GM12878 (cell line): Measurements from ENCODE around the gene NLE1.
"Not testable (repeated sequence)": the region's sequence is repeated elsewhere in the genome, so short reads cannot be mapped to it uniquely, and the experiment has no call there.

ENCODE experiments used
- CTCF ChIP-seq, 3 experiments: IDR thresholded peaks in 2 of 3; conservative IDR thresholded peaks in 1 of 3; 2 replicates each; pipeline ENCODE4 v1.5.1; 2011; ENCODE audit warnings: low read depth in 3 of 3, low read length in 3 of 3, mild to moderate bottlenecking in 3 of 3, control low read depth in 2 of 3, moderate library complexity in 2 of 3, inconsistent platforms in 1 of 3, mixed read lengths in 1 of 3; ENCODE audit not compliant: control insufficient read depth in 2 of 3, insufficient read depth in 1 of 3; ENCODE audit errors: extremely low read depth in 1 of 3
- FOS ChIP-seq: IDR thresholded peaks from 3 replicates; pipeline ENCODE4 v1.6.1; 2011; ENCODE audit warnings: borderline replicate concordance; ENCODE audit not compliant: insufficient read length; ENCODE audit errors: extremely low read depth
- JUND ChIP-seq: IDR thresholded peaks from 2 replicates; pipeline ENCODE4 v1.6.1; 2012; ENCODE audit warnings: low read depth, mild to moderate bottlenecking, low read length, improper control_type of control experiment, moderate library complexity
- LARP7 ChIP-seq: fragments of 450-650 bp; IDR thresholded peaks from 2 replicates; pipeline ENCODE4 v1.6.1; 2017; ENCODE audit warnings: mild to moderate bottlenecking
- MYC ChIP-seq: IDR thresholded peaks from 2 replicates; pipeline ENCODE4 v1.6.1; 2011; ENCODE audit warnings: mild to moderate bottlenecking, low read length, moderate library complexity, inconsistent platforms; ENCODE audit not compliant: insufficient read depth, insufficient replicate concordance, insufficient read length, severe bottlenecking
- NFYB ChIP-seq: IDR thresholded peaks from 2 replicates; pipeline ENCODE4 v1.6.1; 2011; ENCODE audit warnings: low read depth, mild to moderate bottlenecking, low read length, improper control_type of control experiment, moderate library complexity; ENCODE audit not compliant: insufficient read depth
- PAX5 ChIP-seq: IDR thresholded peaks from 2 replicates; pipeline ENCODE4 v1.6.1; 2011; ENCODE audit warnings: low read depth, low read length, borderline replicate concordance
- PBX3 ChIP-seq: IDR thresholded peaks from 2 replicates; pipeline ENCODE4 v1.6.1; 2011; ENCODE audit warnings: mild to moderate bottlenecking, low read depth, low read length, moderate library complexity; ENCODE audit not compliant: insufficient replicate concordance
- PML ChIP-seq: IDR thresholded peaks from 2 replicates; pipeline ENCODE4 v1.6.1; 2012; ENCODE audit warnings: low read length, inconsistent platforms
- POLR2A ChIP-seq: IDR thresholded peaks from 2 replicates; pipeline ENCODE4 v1.6.1; 2011; ENCODE audit warnings: low read depth, mild to moderate bottlenecking, low read length
- SIX5 ChIP-seq: IDR thresholded peaks from 2 replicates; pipeline ENCODE4 v1.6.1; 2011; ENCODE audit warnings: mild to moderate bottlenecking, low read depth, low read length, moderate library complexity; ENCODE audit not compliant: severe bottlenecking
- SREBF2 ChIP-seq: IDR thresholded peaks from 2 replicates; pipeline ENCODE4 v1.6.1; 2012; ENCODE audit warnings: mild to moderate bottlenecking, low read length
- ZNF207 ChIP-seq: fragments of 450-650 bp; IDR thresholded peaks from 2 replicates; pipeline ENCODE4 v1.6.1; 2014; ENCODE audit warnings: antibody characterized with exemption, mild to moderate bottlenecking, borderline replicate concordance

- not testable (repeated sequence) for TF ChIP-seq PAX5; FOS; PML; CTCF (IDR thresholded peaks at IDR 0.05 in 2 of 3, conservative IDR thresholded peaks at IDR 0.05 in 1 of 3; ENCODE audit: control insufficient read depth in 2 of 3, extremely low read depth in 1 of 3, insufficient read depth in 1 of 3, low read depth in 3 of 3, low read length in 3 of 3); POLR2A; ZNF207; SIX5; PBX3; MYC; JUND; LARP7; NFYB; SREBF2
Observed at GRCh38 chr17:35090707-35091106, 51.4 kb downstream of the NLE1 start.
